Mesendoderm (in vitro differentiated cells): ENCODE data around the gene GPM6B.

ENCODE experiments used
- DNase-seq: peaks from one replicate; pipeline ENCODE4 v3.0.0; 2013
- H2AK5ac ChIP-seq: 2 replicates; pipeline ENCODE4 v1.6.1; 2013; ENCODE audit warnings: low read length, inconsistent platforms
- H2BK120ac ChIP-seq: 2 replicates; pipeline ENCODE4 v1.6.1; 2013; ENCODE audit warnings: low read depth, mild to moderate bottlenecking, low read length, moderate library complexity, mixed read lengths
- H2BK15ac ChIP-seq: replicated peaks from 2 replicates; pipeline ENCODE4 v1.6.1; 2013; ENCODE audit warnings: low read depth, mild to moderate bottlenecking, moderate library complexity
- H2BK5ac ChIP-seq: 2 replicates; pipeline ENCODE4 v1.6.1; 2013; ENCODE audit warnings: low read length, inconsistent platforms
- H3K18ac ChIP-seq: 2 replicates; pipeline ENCODE4 v1.6.1; 2013; ENCODE audit warnings: mild to moderate bottlenecking, low read length, mixed read lengths
- H3K23ac ChIP-seq: one replicate; pipeline ENCODE4 v1.6.1; 2013; ENCODE audit warnings: low read length
- H3K27ac ChIP-seq: 2 replicates; pipeline ENCODE4 v1.5.1; 2013; ENCODE audit warnings: low read depth, mild to moderate bottlenecking, inconsistent platforms, low read length, moderate library complexity
- H3K27me3 ChIP-seq: 2 replicates; pipeline ENCODE4 v1.6.1; 2013; ENCODE audit warnings: low read length, control low read depth, mild to moderate bottlenecking, inconsistent platforms; ENCODE audit not compliant: insufficient read depth, poor library complexity
- H3K36me3 ChIP-seq: 2 replicates; pipeline ENCODE4 v1.6.1; 2013; ENCODE audit warnings: low read length, inconsistent platforms; ENCODE audit not compliant: control insufficient read depth, insufficient read depth
- H3K4ac ChIP-seq: one replicate; pipeline ENCODE4 v1.6.1; 2013; ENCODE audit warnings: low read depth, mild to moderate bottlenecking, low read length, moderate library complexity
- H3K4me1 ChIP-seq: 2 replicates; pipeline ENCODE4 v1.6.1; 2013; ENCODE audit warnings: low read depth, low read length, inconsistent platforms; ENCODE audit not compliant: control insufficient read depth
- H3K4me2 ChIP-seq: 2 replicates; pipeline ENCODE4 v1.6.1; 2013; ENCODE audit warnings: low read length
- H3K4me3 ChIP-seq: 2 replicates; pipeline ENCODE4 v1.5.1; 2013; ENCODE audit warnings: mild to moderate bottlenecking, low read length
- H3K56ac ChIP-seq: one replicate; pipeline ENCODE4 v1.6.1; 2013; ENCODE audit warnings: low read length
- H3K79me1 ChIP-seq: 2 replicates; pipeline ENCODE4 v1.6.1; 2013; ENCODE audit warnings: low read length, inconsistent platforms
- H3K79me2 ChIP-seq: 2 replicates; pipeline ENCODE4 v1.6.1; 2013; ENCODE audit warnings: mild to moderate bottlenecking, low read length; ENCODE audit not compliant: control insufficient read depth, insufficient read depth
- H3K9ac ChIP-seq: 2 replicates; pipeline ENCODE4 v1.6.1; 2013; ENCODE audit warnings: low read length, inconsistent platforms
- H4K5ac ChIP-seq: one replicate; pipeline ENCODE4 v1.6.1; 2013; ENCODE audit warnings: low read length
- H4K8ac ChIP-seq: one replicate; pipeline ENCODE4 v1.6.1; 2013; ENCODE audit warnings: low read depth, mild to moderate bottlenecking, control low read depth, low read length, moderate library complexity
- WGBS: extraction: QIAGEN DNeasy Blood & Tissue Kit; methylation state at CpG from one replicate; pipeline ENCODE4 v1.1.7; 2013; ENCODE audit warnings: low lambda C conversion rate, missing lambda C conversion rate; ENCODE audit not compliant: insufficient coverage; ENCODE audit errors: extremely low coverage; 5-methylcytosine and 5-hydroxymethylcytosine counted together

GPM6B gene

DNA sequence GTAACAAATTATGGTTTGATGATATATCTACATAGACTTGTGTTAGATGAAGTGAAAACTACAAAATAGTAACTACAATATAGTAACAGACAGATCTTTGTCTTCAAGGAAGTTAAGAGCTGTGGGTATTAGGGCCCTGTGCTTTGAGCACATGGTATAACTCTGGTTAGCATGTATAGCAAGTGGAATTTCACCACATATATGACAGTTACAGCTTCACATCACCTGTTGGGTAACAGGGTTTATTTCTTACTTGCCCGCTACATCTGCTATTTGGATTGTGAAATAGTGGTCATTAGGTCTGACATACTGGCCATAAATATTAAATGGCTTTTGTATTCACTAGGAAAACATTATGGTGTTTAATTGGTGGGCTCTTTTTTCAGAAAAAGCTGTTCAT lies 62.1 kb downstream of the GPM6B start:
- Histone ChIP-seq H3K23ac (no peak overlapping the region), H2AK5ac (no peak overlapping the region), H2BK5ac (no peak overlapping the region), H3K4ac (no peak overlapping the region), H3K9ac (no peak overlapping the region), H2BK120ac (no peak overlapping the region), H2BK15ac (no peak overlapping the region), H3K4me1 (no peaks in the 10 kb centered on the region), H3K36me3 (no peaks in the 10 kb centered on the region), H3K27ac (no peak overlapping the region), H3K4me3 (no peak overlapping the region), H4K5ac (no peak overlapping the region), H3K56ac (no peak overlapping the region), H3K79me2 (no peaks in the 10 kb centered on the region), H3K79me1 (no peaks in the 10 kb centered on the region), H3K27me3 (no peaks in the 10 kb centered on the region), H3K4me2 (no peak overlapping the region), H4K8ac (no peak overlapping the region), H3K18ac (no peak overlapping the region)
- WGBS, result no CpG with 5 or more reads among the region's 1 CpG
- no peak for DNase-seq

DNA sequence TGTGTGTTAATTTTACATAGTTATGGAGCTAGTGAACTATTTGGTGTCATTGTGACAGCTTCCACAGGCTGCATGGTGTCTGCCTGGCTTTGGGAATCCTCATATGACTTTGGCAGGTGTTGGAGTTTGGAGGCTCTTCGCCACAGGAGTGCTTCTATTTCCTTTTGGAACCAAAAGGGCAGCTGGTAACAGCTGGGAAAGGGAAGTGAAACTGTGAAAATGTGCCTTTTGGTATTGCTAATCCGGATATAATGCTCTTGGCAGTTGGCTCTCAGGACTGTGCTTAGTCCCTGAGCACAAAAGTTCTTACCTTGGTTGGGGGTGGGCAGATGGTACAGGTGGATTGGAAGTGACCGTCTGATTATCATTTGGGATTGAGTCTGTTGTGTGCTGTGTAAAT lies 64.2 kb downstream of the GPM6B start:
- DNase-seq, result no peak
- H4K8ac ChIP-seq, result no peak overlapping the region
- H3K27me3 ChIP-seq, result no peaks in the 10 kb centered on the region
- no peak overlapping the region for H3K27ac ChIP-seq
- no peaks in the 10 kb centered on the region for H3K79me2 ChIP-seq
- H2BK15ac ChIP-seq, result no peak overlapping the region
- WGBS, result no CpG with 5 or more reads among the region's 3 CpGs
- H2AK5ac ChIP-seq, result no peak overlapping the region
- no peak overlapping the region for H4K5ac ChIP-seq
- no peak overlapping the region for H3K18ac ChIP-seq
- H3K9ac ChIP-seq, result no peak overlapping the region
- no peak overlapping the region for H3K4me2 ChIP-seq
- H3K79me1 ChIP-seq, result no peaks in the 10 kb centered on the region
- no peaks in the 10 kb centered on the region for H3K4me1 ChIP-seq
- H3K4ac ChIP-seq, result no peak overlapping the region
- H2BK5ac ChIP-seq, result no peak overlapping the region
- no peaks in the 10 kb centered on the region for H3K36me3 ChIP-seq
- H2BK120ac ChIP-seq, result no peak overlapping the region
- H3K4me3 ChIP-seq, result no peak overlapping the region
- no peak overlapping the region for H3K56ac ChIP-seq
- no peak overlapping the region for H3K23ac ChIP-seq

DNA sequence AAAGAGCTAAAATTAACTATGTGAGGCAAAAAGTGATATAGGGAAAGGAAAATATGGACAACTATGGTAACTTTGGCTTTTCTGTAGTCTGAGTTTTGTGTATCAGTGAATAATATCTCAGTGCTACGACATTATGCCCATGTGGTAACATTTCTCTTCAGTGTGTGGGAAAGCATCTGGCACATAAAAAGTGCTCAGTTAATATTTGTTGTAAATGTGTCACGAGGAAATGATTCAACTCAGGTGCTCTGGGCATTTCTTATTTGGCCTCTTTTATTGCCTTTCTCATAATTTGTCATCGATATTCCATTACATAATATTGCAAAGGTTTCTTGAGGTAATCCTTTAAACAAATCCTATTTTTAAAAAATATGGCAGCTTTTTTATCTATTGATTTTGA lies 64.8 kb downstream of the GPM6B start:
- Histone ChIP-seq H3K79me2 (no peaks in the 10 kb centered on the region), H3K18ac (no peak overlapping the region), H3K56ac (no peak overlapping the region), H4K5ac (no peak overlapping the region), H2AK5ac (no peak overlapping the region), H3K23ac (no peak overlapping the region), H3K9ac (no peak overlapping the region), H3K4ac (no peak overlapping the region), H2BK15ac (no peak overlapping the region), H4K8ac (no peak overlapping the region), H3K79me1 (no peaks in the 10 kb centered on the region), H2BK5ac (no peak overlapping the region), H3K27ac (no peak overlapping the region), H3K4me3 (no peak overlapping the region), H3K4me2 (no peak overlapping the region), H2BK120ac (no peak overlapping the region), H3K36me3 (no peaks in the 10 kb centered on the region), H3K27me3 (no peaks in the 10 kb centered on the region), H3K4me1 (no peaks in the 10 kb centered on the region)
- DNase-seq, result no peak
- no CpG with 5 or more reads among the region's 3 CpGs for WGBS

DNA sequence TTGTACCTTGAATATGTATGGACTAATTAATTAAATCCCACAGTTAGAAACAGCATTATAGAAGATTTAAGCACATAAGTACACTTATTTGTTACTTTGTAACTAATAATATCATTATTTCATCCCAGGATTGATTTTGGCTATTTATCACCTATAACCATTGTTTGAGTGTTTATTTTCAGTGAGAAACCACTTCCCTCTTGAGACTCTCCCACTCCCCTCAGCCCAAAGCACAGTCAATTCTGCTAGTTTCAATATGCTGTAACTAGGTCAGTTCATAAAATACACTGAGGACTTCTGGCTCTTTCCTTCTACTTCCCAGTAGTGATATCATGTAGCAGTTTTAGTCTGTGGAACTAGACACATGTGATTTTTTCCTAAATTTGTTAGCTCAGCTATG lies 66.1 kb downstream of the GPM6B start:
- Histone ChIP-seq H3K56ac (no peak overlapping the region), H3K36me3 (no peaks in the 10 kb centered on the region)

DNA sequence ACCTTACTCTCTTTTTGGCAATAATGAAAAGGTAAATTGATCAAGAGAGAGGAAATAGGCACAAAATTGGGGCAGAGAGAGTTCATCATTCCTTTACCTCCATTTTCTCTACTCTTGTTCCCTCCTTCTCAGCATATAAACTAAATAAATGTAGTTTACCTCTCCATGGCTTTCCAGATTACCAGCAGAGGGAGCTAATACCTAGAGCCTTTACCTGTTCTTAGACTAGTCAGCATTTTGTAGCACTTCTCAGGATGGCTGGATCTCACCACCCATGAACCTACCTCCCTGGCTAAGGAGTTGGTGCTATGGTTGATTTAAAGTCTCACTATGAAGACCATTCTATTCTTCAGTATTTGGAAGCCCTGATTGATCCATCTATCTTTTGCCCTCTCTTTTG lies 66.7 kb downstream of the GPM6B start:
- Histone ChIP-seq H4K8ac (no peak overlapping the region), H3K79me2 (no peaks in the 10 kb centered on the region)
- peak; percentile 55 for DNase-seq

More for the DNA sequence above, 66.1 kb downstream of the GPM6B start:
- H3K27ac ChIP-seq, result no peak overlapping the region
- H2AK5ac ChIP-seq, result no peak overlapping the region
- no peak overlapping the region for H3K9ac ChIP-seq
- no peaks in the 10 kb centered on the region for H3K79me2 ChIP-seq
- H4K5ac ChIP-seq, result no peak overlapping the region
- no peaks in the 10 kb centered on the region for H3K27me3 ChIP-seq
- H4K8ac ChIP-seq, result no peak overlapping the region
- no peak overlapping the region for H3K18ac ChIP-seq
- no peak overlapping the region for H3K4me3 ChIP-seq
- no peak overlapping the region for H3K23ac ChIP-seq
- DNase-seq, result no peak
- H2BK15ac ChIP-seq, result no peak overlapping the region
- H3K4me1 ChIP-seq, result no peaks in the 10 kb centered on the region
- no peak overlapping the region for H3K4ac ChIP-seq
- H2BK120ac ChIP-seq, result no peak overlapping the region
- H3K79me1 ChIP-seq, result no peaks in the 10 kb centered on the region
- H3K4me2 ChIP-seq, result no peak overlapping the region
- no peak overlapping the region for H2BK5ac ChIP-seq

DNA sequence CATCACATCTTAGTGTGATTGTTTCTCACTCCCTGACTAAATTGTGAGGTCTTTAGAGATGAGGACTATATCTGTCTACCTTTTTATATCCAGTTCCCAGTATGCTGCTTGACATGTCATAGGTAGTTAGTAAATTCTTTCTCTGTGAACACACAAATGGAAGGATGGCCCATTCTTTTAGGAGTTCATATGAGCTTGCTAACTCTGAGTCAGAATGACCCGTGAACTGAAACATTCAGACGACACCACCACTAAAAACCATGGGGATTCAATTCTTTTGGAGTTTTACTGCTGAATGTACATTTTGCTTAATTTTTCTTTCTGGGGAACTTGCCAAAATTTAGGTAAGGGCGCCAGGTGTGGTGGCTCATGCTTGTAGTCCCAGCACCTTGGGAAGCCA lies 68.4 kb downstream of the GPM6B start:
- DNase-seq, result no peak
- Histone ChIP-seq H3K79me2 (no peaks in the 10 kb centered on the region), H3K4me3 (no peak overlapping the region), H3K79me1 (no peaks in the 10 kb centered on the region), H3K4me1 (no peaks in the 10 kb centered on the region), H2AK5ac (no peak overlapping the region), H3K23ac (no peak overlapping the region), H3K27me3 (no peaks in the 10 kb centered on the region), H2BK15ac (no peak overlapping the region), H4K8ac (no peak overlapping the region), H3K27ac (no peak overlapping the region), H3K4ac (no peak overlapping the region), H3K4me2 (no peak overlapping the region), H2BK5ac (no peak overlapping the region), H3K9ac (no peak overlapping the region), H3K36me3 (no peaks in the 10 kb centered on the region), H3K18ac (no peak overlapping the region), H4K5ac (no peak overlapping the region), H3K56ac (no peak overlapping the region), H2BK120ac (no peak overlapping the region)
- no CpG with 5 or more reads among the region's 3 CpGs for WGBS

More for the DNA sequence above, 66.7 kb downstream of the GPM6B start:
- no peak overlapping the region for H3K27ac ChIP-seq
- H4K5ac ChIP-seq, result no peak overlapping the region
- H3K4me1 ChIP-seq, result no peaks in the 10 kb centered on the region
- H3K4me3 ChIP-seq, result no peak overlapping the region
- H2AK5ac ChIP-seq, result no peak overlapping the region
- H2BK5ac ChIP-seq, result no peak overlapping the region
- no peak overlapping the region for H3K4ac ChIP-seq
- H2BK120ac ChIP-seq, result no peak overlapping the region
- H3K36me3 ChIP-seq, result no peaks in the 10 kb centered on the region
- H3K23ac ChIP-seq, result no peak overlapping the region
- H3K18ac ChIP-seq, result no peak overlapping the region
- no peaks in the 10 kb centered on the region for H3K27me3 ChIP-seq
- H3K79me1 ChIP-seq, result no peaks in the 10 kb centered on the region
- H2BK15ac ChIP-seq, result no peak overlapping the region
- no peak overlapping the region for H3K9ac ChIP-seq
- H3K4me2 ChIP-seq, result no peak overlapping the region
- no peak overlapping the region for H3K56ac ChIP-seq
